Left cardiac atrium (tissue), 4 donors: ENCODE measurements around the gene PSG5. TPM values are rescaled to one million over a fixed set of nuclear protein-coding genes. Genes with fewer than 3 reads are reported as not detected.
"Not testable (repeated sequence)": the region's sequence is repeated elsewhere in the genome, so short reads cannot be mapped to it uniquely, and the experiment has no call there.

Experiments used
- ATAC-seq, 2 donors: fragments of 200-7000 bp; cut with Tn5 transposase; one replicate each; pipeline ENCODE4 v1.9.1; 2020; ENCODE audit warnings: mild to moderate bottlenecking in 2 of 2, moderate library complexity in 2 of 2
- DNase-seq: peaks from one replicate; pipeline ENCODE4 v3.0.0-alpha.2; 2020
- intact Hi-C, 2 donors: fragments of 100-400 bp; cut with DNase I; formaldehyde crosslinking; loops; one replicate each; pipeline versions ENCODE4 v1.14.1 to v1.15.1; 2022 to 2023
- long read RNA-seq: library from polyadenylated mRNA; unstranded; transcript quantifications from one replicate; pipeline ENCODE4 v2.0.0, GENCODE V29; 2021
- total RNA-seq, 2 donors: library from RNA; stranded (reverse); fragmentation: NEBNext Ultra II Directional; extraction: Animal tissue kit (Norgen Biotek cat#: 25700); gene quantifications; one replicate each; pipeline ENCODE4 v1.2.1, GENCODE V29; 2021
- donor health status: DM: no; HTN: yes; CAD: no.
- donor health status: DM: no; HTN: yes; CAD: no; lungs with severe emphysema.
- donor health status: DM: yes; HTN: yes; CAD: no.
- donor health status: Dilated cardiomyopathy.

The PSG5 gene
- total RNA-seq, result not detected
- long read RNA-seq, result 0 reads

DNA sequence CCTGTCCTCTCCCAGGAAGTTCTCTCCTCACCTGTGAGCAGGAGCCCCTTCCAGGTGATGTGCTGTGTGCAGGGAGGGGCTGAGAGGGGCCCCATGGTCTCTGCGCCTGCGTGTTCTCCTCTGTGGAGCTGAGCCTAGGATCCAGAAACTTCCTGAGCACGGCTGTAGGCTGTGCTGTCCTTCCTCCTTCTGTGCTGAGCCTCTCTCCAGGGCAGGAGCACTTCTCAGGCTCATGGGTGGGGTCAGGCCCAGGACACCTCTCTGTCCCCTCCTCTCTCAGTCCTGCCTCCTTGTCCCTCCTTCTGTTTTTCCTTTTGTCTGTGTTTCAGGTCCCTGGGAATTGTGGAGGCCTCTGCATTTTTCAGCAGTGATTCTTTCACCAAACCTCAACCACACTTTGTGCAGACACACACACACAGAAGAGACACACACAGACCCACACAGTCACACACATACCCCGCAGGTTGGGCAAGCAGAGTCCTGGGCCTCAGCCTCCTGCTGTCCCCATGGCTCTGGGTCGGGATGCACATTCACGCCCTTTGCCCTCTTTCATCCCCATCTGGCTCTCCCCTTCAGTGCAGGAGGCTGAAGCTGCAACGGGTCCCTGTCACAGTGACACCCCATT is at the start of gene PSG5:
Gene PSG5 (minus strand): TSS at position 226 of the 625 bp plus-strand sequence. CDS start 131 bp downstream, at position 95.
- ATAC-seq, DNase-seq, intact Hi-C loops: not testable (repeated sequence)

DNA sequence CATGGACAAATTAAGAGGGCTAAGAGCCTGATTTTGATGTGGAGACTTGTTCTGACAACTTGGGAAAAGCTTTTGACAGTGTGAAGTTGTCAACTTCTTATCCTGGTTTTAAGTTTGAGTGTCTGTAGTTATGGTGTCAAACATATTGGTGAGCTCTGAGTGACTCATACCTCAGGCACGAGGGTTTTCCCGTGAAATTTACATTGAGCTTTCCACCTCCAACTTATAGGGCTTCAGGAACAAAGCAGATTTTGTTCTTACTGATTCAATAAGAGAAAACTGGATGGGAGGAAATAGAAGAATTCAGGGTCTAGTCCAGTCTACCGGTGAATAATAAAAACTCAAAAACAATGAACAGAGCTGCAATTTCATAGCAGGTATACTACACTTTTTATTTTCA is 49.4 kb upstream of the PSG5 start:
- ATAC-seq, intact Hi-C loops, DNase-seq: not testable (repeated sequence)

DNA sequence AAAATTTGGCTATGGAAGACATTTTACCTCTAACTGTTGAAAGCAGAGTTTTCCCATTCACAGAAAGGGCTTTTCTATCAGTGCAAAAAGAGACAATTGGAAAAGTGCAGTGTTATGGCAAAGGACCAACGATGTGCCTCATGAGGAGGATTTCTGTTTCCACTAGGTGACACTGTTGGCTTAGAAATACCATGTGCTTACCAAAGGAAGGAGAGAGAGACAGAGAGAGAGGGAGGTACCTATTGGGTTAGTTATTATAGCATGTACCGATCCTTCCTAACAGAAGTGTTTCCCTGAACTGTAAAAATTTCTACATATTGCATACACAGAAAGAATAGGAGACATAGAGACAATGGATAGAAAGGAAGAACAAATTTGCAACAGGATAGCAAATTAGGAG is 43.0 kb upstream of the PSG5 start:
- intact Hi-C loops, result no loop called here
- ATAC-seq (no peak), DNase-seq (no peak)

DNA sequence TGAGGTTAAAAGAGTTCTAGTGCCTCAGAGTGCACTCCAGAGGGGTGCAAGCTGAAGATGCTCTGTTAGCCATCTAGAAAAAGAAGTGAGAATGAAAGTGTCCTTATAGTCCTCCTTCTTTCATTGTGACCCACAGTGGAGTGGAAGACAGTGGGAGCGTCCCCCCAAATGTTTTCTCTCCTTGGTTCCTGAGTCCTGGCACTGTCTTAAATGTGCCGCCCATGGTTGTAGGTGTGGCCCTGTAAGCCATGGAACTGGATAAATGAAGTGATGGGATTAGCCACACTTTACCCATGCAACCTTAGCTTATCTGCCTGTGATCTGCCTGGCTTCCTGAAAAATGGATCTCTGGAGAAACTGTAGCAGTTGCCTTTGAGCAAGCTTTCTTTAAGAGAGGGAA is 42.4 kb upstream of the PSG5 start:
- DNase-seq, intact Hi-C loops, ATAC-seq: not testable (repeated sequence)

DNA sequence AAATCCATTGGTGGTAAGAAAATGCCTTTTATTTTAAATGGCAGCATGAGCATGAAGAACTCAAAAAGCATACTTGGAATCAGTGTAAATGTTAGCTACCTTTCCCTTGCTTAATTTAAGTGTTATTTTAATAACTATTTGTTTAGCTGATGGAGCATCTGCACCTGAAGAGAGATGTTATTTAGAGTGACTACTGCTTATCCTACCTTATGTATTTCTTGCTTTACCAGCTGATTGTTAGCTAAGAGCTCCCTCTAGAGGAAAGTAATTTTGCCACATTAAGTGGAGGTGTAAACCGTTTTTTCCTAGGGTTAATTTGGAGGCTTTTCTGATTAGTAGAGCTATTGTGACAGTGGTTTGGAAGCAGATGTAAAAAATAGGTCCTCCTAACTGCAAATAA is 40.6 kb upstream of the PSG5 start:
- DNase-seq, intact Hi-C loops, ATAC-seq: not testable (repeated sequence)

DNA sequence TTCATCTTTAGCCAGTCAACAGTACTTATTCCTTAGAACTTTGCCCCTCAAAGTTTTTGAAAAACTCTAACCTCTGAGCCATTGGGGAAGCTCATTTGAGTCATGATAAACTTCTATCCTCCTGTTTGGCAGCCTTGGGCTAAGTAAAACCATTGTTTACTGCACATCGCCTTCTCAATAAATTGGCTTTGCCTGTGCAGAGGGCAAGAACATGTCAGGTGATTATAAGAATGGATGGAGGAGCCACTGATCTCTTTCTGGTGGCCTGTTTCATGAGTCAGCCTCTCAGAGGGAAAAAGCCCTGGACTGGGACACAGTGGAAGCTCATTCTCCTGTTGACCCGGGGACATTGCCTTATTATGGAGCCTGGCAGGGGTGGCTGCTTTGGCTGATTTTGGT is 38.5 kb upstream of the PSG5 start:
- no peak for ATAC-seq
- no peak for DNase-seq

DNA sequence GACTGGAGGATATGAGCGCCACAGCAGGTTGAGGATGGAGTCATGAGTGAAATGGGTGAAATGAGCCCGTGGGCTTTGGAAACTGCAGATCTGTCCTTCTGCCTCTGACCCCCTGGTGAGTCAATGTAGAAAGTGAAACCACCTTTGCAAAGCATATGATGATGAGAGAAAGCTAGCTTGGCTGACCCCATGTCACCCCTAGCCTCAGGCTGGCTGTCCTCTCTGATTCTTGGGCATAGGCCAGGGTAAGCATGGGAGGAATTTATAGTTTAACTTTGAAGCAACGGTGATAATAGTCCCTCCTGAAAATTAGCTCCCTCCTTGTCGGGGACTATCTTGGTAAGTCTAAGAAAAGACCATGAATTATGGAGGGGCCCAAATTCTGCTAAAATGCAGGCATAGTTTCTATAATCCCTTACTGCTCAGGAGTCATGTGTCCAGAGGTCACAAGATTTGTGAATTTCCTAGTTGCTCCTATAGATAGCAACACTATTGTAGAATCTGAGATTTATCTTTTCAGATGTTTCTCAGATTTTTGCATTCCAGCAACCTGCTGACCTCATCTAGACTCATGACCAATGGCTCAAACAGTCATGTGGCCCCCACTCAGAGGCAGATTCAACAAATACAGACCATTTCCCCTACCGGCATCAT is 38.0 kb upstream of the PSG5 start:
- intact Hi-C loops, DNase-seq, ATAC-seq: not testable (repeated sequence)

More for the DNA sequence above, 38.5 kb upstream of the PSG5 start:
- intact Hi-C loops, result no loop called here

DNA sequence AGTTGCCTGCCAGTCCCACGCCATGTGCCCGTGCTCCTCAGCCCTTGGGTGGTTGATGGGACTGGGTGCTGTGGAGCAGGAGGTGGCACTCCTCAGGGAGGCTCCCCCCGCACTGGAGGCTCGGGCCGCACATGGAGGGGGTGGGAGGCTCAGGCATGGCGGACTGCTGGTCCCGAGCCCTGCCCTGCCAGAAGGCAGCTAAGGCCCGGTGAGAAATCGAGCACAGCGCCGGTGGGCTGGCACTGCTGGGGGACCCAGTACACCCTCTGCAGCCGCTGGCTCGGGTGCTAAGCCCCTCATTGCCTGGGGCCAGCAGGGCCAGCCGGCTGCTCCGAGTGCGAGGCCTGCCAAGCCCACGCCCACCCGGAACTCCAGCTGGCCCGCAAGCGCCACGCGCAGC is 35.6 kb upstream of the PSG5 start:
- DNase-seq, intact Hi-C loops, ATAC-seq: not testable (repeated sequence)

DNA sequence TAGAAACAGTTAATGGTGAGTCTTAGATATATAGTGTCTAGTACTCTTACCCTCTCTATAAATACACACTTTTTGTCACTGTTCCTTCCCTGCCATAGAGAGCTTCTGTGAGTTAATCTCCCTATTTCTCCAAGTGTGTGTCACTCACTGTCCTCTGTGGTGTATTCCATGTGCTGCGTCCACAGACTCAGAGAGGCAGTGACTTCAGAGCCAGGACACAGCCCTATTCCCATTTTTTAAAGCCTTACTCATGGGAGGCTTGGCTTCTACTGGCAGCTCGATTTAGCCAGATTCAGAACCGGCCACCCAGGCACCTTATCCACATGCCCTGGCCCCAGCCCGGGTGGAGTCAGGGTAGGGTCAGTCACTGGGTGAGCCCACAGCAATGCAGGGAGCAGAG is 32.8 kb upstream of the PSG5 start:
- intact Hi-C loops, DNase-seq, ATAC-seq: not testable (repeated sequence)

DNA sequence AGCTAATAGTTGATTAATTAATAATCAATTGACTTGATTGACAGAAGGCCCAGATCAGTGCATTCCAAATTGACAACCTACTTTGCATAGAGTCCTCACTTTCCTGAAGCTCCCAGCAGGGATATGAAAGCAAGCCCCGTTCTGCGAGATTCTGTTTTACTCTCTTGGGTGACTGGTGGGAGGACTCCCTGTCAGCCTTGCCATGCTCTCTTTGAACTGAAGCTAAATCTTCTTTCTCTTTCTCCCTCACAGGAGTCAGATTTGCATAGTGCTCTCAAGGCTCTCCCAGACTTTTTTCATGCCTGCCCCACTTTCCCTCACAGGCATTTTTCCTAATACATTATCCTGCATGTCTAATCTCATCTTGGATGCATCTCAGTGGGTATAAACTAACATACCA is 29.5 kb upstream of the PSG5 start:
- DNase-seq, intact Hi-C loops, ATAC-seq: not testable (repeated sequence)

DNA sequence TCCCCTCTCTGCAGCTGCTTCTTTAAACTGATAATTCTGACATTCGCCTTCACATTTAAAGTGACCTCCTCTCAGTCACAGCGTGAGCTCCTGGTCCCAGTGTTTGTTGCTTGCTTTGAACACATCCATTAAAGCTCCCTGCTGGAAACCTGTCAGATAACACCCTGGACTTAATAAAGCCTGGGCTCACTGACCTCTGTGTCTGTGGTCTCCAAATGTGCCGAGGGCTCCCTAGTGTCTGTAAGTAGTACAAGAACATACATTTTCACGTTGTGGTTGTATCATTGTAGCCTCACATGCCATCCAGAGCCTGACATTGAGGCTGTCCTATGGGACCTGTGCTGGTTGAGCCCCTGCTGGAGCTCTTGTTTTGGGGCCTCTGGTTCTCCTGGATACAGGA is 21.7 kb upstream of the PSG5 start:
- intact Hi-C loops, result no loop called here
- ATAC-seq (no peak), DNase-seq (no peak)

DNA sequence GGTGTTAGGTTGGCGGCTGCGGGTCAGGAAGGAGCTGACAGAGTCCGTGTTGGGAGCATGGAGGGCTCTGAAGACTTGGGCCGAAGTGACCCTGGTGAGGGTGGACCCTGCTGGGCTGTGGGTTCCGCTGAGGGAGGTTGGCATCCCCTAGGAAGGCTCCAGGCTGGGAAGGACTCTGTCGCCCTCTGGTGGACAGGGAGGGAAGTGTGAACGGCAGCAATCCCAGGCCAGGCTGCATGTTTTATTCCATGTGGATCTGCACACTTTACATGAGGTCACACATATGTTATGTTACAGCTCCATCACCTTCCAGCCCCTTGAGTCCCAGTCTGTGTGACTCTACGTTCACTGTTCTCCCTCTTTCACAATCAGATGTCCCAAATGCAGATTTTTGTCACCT is 20.8 kb upstream of the PSG5 start:
- ATAC-seq, intact Hi-C loops, DNase-seq: not testable (repeated sequence)

DNA sequence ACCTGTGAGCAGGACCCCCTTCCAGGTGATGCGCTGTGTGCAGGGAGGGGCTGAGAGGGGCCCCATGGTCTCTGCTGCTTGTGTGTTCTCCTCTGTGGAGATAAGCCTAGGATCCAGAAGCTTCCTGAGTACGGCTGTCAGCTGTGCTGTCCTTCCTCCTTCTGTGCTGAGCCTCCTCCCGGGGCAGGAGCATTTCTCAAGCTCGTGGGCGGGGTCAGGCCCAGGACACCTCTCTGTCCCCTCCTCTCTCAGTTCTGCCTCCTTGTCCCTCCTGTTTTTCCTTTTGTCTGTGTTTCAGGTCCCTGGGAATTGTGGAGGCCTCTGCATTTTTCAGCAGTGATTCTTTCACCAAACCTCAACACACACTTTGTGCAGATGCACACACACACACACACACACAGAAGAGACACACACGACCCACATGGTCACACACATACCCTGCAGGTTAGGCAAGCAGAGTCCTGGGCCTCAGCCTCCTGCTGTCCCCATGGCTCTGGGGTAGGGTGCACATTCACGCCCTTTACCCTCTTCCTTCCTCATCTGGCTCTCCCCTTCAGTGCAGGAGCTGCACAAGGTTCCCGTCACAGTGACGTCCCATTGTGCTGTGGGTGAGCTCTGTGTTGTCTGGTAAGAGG is 19.3 kb upstream of the PSG5 start, which contains the start of gene PSG4:
Gene PSG4 (minus strand): TSS at position 168 of the 635 bp plus-strand sequence. CDS start 102 bp downstream, at position 66.
- DNase-seq, ATAC-seq, intact Hi-C loops: not testable (repeated sequence)

DNA sequence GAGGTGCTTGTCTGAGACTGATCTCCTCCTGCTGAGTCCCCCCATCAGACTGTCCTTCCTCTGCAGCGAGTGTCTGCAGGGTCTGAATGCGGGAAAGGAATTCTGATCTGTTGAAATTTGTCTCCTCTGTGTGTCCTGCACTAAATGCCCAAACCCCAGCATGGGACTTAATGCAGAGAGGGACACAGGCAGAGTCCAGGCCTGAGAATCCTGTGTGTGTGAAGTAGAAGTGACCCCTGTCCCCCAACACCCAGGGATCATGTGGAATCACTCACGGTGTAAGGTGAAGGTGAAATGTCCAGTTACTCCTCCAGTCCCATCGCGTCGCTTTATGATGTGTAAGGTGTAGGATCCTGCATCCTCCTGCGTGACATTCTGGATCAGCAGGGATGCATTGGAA is 17.3 kb upstream of the PSG5 start:
- DNase-seq, intact Hi-C loops, ATAC-seq: not testable (repeated sequence)

DNA sequence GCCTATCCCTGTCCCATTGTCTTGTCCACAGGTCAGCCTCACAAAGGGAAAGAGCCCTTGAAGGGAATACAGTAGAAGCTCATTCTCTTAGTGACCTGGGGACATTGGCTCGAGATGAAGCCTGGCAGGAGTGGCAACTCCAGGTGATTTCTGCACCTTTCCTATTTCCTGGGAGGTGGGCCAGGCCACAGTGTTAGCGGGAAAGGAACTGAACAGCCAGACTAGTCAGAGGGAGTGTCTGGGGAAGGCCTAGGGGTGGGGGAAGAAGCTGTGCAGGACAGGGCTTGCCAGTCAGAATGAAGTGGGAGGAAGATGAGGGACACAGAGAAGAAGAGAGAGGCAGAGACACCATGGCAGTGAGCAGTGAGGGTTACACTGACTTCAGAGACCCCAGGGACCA is 15.6 kb upstream of the PSG5 start:
- ATAC-seq, intact Hi-C loops, DNase-seq: not testable (repeated sequence)

DNA sequence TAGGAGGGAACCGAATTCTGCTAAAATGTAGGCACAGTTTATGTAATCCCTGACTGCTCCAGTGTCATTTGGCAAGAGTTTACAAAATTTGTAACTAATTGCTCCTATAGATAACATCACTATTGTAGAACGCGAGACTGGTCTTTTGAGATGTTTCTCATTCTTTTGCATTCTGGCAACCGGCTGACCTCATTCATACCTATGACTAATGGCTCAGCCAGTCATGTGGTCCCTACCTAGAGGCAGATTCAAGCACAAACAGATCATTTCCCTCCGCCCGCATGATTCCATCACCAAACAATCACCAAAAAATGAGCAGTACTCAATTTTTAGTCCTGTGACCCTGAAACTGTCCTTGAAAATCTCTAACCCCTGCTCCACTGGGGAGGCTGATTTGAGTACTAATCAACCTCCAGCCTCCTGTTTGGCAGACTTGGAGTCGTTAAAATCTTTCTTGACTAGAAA is 15.0 kb upstream of the PSG5 start:
- DNase-seq, ATAC-seq, intact Hi-C loops: not testable (repeated sequence)

DNA sequence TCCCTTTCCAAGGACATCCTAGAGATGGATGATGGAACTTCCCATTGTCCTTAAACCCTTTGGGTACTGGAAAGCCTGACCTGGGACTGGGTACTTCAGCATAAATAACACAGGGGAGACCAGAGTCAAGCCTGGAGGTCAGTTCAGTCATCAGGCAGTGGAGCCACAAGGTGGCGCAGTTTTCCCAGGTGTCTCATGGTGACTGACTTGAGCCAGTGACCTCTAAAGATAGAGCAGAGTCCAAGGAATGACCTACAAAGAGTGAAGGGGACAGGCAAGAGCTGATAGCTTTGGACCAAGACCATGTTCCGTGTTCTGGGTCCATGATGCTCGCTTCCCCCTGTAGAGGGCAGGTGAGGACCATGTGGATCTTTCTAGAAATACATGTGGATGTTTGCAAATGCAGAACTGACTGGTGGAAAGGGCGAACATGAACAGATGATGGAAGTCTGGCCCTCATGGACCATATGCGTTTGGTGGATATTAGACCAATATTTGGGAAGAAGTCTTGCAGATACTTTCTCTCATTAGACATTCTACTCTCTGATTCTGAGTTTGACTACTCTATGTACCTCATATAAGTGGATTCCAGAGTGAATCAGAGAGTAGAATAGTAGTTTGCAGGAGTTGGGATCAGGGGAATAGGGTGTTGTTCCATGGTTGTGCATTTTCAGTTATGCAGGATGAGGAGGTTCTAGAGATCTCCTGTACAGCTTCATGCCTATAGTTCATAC is 12.5 kb upstream of the PSG5 start:
- ATAC-seq, DNase-seq, intact Hi-C loops: not testable (repeated sequence)

DNA sequence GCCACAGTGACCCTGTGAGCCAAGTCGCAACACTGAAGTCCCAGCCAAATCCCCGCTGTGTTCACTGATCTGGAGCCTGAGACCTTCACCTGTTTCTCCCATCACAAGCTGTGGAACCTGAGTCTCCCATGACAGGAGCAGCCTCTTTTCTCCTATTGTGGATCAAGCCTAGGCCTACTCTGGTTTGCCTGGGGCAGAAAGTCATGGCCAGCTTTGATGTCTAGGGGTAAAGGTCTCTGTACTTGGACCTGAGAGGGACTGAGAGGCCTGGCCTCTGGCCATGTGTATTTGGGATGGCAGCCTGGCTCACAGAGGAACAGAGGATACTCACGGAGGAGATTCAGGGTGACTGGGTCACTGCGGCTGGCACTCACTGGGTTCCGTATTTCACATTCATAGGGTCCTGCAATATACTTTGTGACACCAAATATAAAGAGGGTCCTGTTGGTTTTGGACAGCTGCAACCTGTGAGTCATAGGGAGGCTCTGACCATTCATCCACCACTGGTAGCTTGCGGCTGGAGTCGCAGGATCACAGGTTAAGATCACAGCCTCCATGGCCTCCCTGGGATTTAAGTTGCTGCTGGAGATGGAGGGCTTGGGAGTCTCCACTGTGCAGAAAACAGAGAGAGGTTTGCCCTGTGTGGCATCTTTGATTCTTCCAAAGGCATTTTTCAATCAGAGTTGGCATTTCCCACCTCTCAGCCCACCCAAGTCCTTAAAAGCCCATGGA is 11.5 kb upstream of the PSG5 start:
- intact Hi-C loops, DNase-seq, ATAC-seq: not testable (repeated sequence)
